OCI-LY1 (cell line): ENCODE measurements around the gene WBP2.

Experiments
- CTCF ChIP-seq: fragments of 200-600 bp; sonication (generic), shearing (Covaris generic); IDR thresholded peaks from 2 replicates; pipeline ENCODE4 v1.5.1; 2017; ENCODE audit warnings: mild to moderate bottlenecking, antibody characterized with exemption, low read length, moderate library complexity, mixed read lengths
- EZH2 ChIP-seq: fragments of 200-600 bp; sonication (generic), shearing (Covaris generic); IDR thresholded peaks from 2 replicates; pipeline ENCODE4 v1.8.0; 2017; ENCODE audit warnings: borderline replicate concordance, mixed run types, mild to moderate bottlenecking, antibody characterized with exemption, low read length, moderate library complexity, mixed read lengths

GRCh38 chr17:75902406-75902805 is 47.3 kb upstream of the WBP2 start:
- TF ChIP-seq EZH2 (no peak), CTCF (no peak)
